Prostate gland (tissue), 2 donors: ENCODE measurements around the gene LRRC32.

ENCODE experiments used
- CTCF ChIP-seq, 4 experiments: fragments of 200-600 bp in 2 of 4; fragments of 450-650 bp in 2 of 4; sonication (generic) in 2 of 4; IDR thresholded peaks; 1 replicate in 3 of 4; 2 replicates in 1 of 4; pipeline ENCODE4 v1.5.1; 2016 to 2019; ENCODE audit warnings: antibody characterized with exemption in 4 of 4, mild to moderate bottlenecking in 2 of 4, moderate library complexity in 2 of 4
- POLR2A ChIP-seq: fragments of 450-650 bp; IDR thresholded peaks from one replicate; pipeline ENCODE4 v1.6.1; 2016; ENCODE audit warnings: antibody characterized with exemption, mild to moderate bottlenecking
- POLR2AphosphoS5 ChIP-seq: sonication (generic); formaldehyde crosslinking; IDR thresholded peaks from one replicate; pipeline ENCODE4 v1.6.1; 2017; ENCODE audit warnings: antibody characterized with exemption

GRCh38 chr11:76622493-76623094 is 48.0 kb downstream of the LRRC32 start:
- TF ChIP-seq POLR2A (no peak), CTCF (IDR thresholded peaks at IDR 0.05) (no peak), POLR2AphosphoS5 (no peak)
